Measurements from ENCODE around the gene EPN1. TPM values are rescaled to one million over a fixed set of nuclear protein-coding genes. Genes with fewer than 3 reads are reported as not detected.

The EPN1 gene
- total and polyA plus RNA-seq, 2 of the 13 experiments (the other 11 are each of a cell fraction or from before 2014, with no cell fraction given): 28.9 to 31.7 TPM

- Histone ChIP-seq H3K36me3 (replicated peaks in 1 of 2; ENCODE audit: control insufficient read depth in 1 of 2, insufficient read depth in 2 of 2, low read length in 2 of 2) (peaks cover 24 to 57% of the 10 kb centered on the region in 2 experiments; a peak in 4 of 5 replicates), H3K4me2 (ENCODE audit: low read depth, low read length) (peak overlapping the region; percentile 64), H3K4me1 (ENCODE audit: insufficient read depth, low read length) (peaks cover 58% of the 10 kb centered on the region), H3K9me3 (ENCODE audit: low read length) (no peaks in the 10 kb centered on the region), H3K27me3 (ENCODE audit: control insufficient read depth in 1 of 2, insufficient read depth in 2 of 2, low read length in 2 of 2) (no peaks in the 10 kb centered on the region; a peak in 1 of 5 replicates), H3K79me2 (ENCODE audit: insufficient read depth, low read length) (peaks cover 64% of the 10 kb centered on the region), H3K27ac (ENCODE audit: extremely low read length, insufficient read depth, low read length) (peak overlapping the region; percentile 58), H3K9ac (ENCODE audit: insufficient read depth, low read depth, low read length) (peak overlapping the region; percentile 94; the same call in 1 of the 2 replicates), H3K4me3 (replicated peaks in 1 of 3; ENCODE audit: insufficient read depth in 1 of 3, low read depth in 2 of 3, low read length in 3 of 3) (peak overlapping the region in 1 of 3 experiments; percentile 89; a peak in 3 of 6 replicates), H2AFZ (ENCODE audit: low read length) (no peak overlapping the region), H4K20me1 (ENCODE audit: insufficient read depth, low read length) (peaks cover 5% of the 10 kb centered on the region; the same call in 1 of the 2 replicates)
- intact Hi-C loops (cut with micrococcal nuclease; ENCODE audit: unreplicated experiment): no loop called here
- no peak for FAIRE-seq
- 76% methylated on average over 6 of the region's 6 CpGs for WGBS (ENCODE audit: low lambda C conversion rate)
- ChIA-PET POLR2A (no interaction called here), CTCF (ENCODE audit: low intra/inter-chr PET ratio, low total read pairs) (no interaction called here)
- no TSS peak for BruUV-seq (replicated peaks)
- no peak for ATAC-seq
- in situ Hi-C loops (cut with HindIII; ENCODE audit: extremely low pct_ligation_motif_present, low pct_unique_long_range_greater_than_20kb): no loop called here
- no peak for DNase-seq (ENCODE audit: low spot score)
- TF ChIP-seq ELF1 (CRISPR knock-in tag; IDR thresholded peaks at IDR 0.05): 0 out of 2 replicates have a peak, but pooled peaks have one; percentile 16
- no peak for TF ChIP-seq ZNF18 (CRISPR knock-in tag; IDR thresholded peaks at IDR 0.05; ENCODE audit: insufficient replicate concordance)
- no peak for TF ChIP-seq KLF12 (CRISPR knock-in tag; IDR thresholded peaks at IDR 0.05; ENCODE audit: borderline replicate concordance)
- TF ChIP-seq HNRNPL (IDR thresholded peaks at IDR 0.05; ENCODE audit: low read depth, low read length): no peak
- no peak for TF ChIP-seq PATZ1 (CRISPR knock-in tag; IDR thresholded peaks at IDR 0.05)
- no peak for TF ChIP-seq NFAT5 (CRISPR knock-in tag; IDR thresholded peaks at IDR 0.05)
- no peak for TF ChIP-seq SNRNP70 (IDR thresholded peaks at IDR 0.05; ENCODE audit: low read depth, low read length)
- TF ChIP-seq FOXK2 (IDR thresholded peaks at IDR 0.05): no peak
- peak; percentile 39; the same call in 1 of the 2 replicates for TF ChIP-seq SAP130 (CRISPR knock-in tag; IDR thresholded peaks at IDR 0.05; ENCODE audit: low read depth)
- TF ChIP-seq ZNF574 (CRISPR knock-in tag; IDR thresholded peaks at IDR 0.05): no peak
- peak; percentile 61; the same call in 1 of the 2 replicates for TF ChIP-seq ELF3 (CRISPR knock-in tag; IDR thresholded peaks at IDR 0.05)
- no peak for TF ChIP-seq FOXP1 (IDR thresholded peaks at IDR 0.05)
- no peak for TF ChIP-seq FOXP1 (CRISPR knock-in tag; IDR thresholded peaks at IDR 0.05)
- no peak for TF ChIP-seq RARA (CRISPR knock-in tag; IDR thresholded peaks at IDR 0.05)
Observed at GRCh38 chr19:55677572-55678028, 2.6 kb downstream of the EPN1 start.
